Right atrium auricular region (tissue), 2 donors: Measurements from ENCODE around the gene BRINP2. TPM values are rescaled to one million over a fixed set of nuclear protein-coding genes. Genes with fewer than 3 reads are reported as not detected.

ENCODE experiments used
- DNase-seq: peaks from one replicate; pipeline ENCODE4 v3.0.0-alpha.2; 2019; ENCODE audit warnings: low spot score
- H3K27ac ChIP-seq, 2 donors: fragments of 200-600 bp; sonication (generic); 1 replicate in 1 of 2; 2 replicates in 1 of 2; pipeline ENCODE4 v1.5.1; 2016 to 2019
- H3K27me3 ChIP-seq, 2 donors: fragments of 200-600 bp; sonication (generic); one replicate each; pipeline versions ENCODE4 v1.5.1 to v1.6.0; 2017 to 2019
- H3K36me3 ChIP-seq: fragments of 200-600 bp; sonication (generic); one replicate; pipeline ENCODE4 v1.5.1; 2016
- H3K4me1 ChIP-seq, 2 donors: fragments of 200-600 bp; sonication (generic); one replicate each; pipeline versions ENCODE4 v1.5.1 to v1.6.0; 2017 to 2019
- H3K4me3 ChIP-seq, 2 donors: fragments of 200-600 bp; sonication (generic); 1 replicate in 1 of 2; 2 replicates in 1 of 2; pipeline ENCODE4 v1.5.1; 2017 to 2019; ENCODE audit warnings: mild to moderate bottlenecking in 1 of 2, moderate library complexity in 1 of 2
- H3K9me3 ChIP-seq, 2 donors: fragments of 200-600 bp; sonication (generic); one replicate each; pipeline ENCODE4 v1.5.1; 2019
- total RNA-seq, 2 donors: library from RNA; depleted of rRNA; stranded (reverse); fragments of >200 nt; gene quantifications; one replicate each; pipeline ENCODE4 v1.1.0, GENCODE V29; 2016
- TF ChIP-seq, protein P1 (sequence below), 2 donors: fragments of 200-600 bp; sonication (generic); IDR thresholded peaks; one replicate each; pipeline ENCODE4 v1.5.1; 2019; ENCODE audit warnings: antibody characterized with exemption in 2 of 2

The BRINP2 gene
- total RNA-seq, 2 donors from 2014 or later = 0.96 to 1.1 TPM

DNA sequence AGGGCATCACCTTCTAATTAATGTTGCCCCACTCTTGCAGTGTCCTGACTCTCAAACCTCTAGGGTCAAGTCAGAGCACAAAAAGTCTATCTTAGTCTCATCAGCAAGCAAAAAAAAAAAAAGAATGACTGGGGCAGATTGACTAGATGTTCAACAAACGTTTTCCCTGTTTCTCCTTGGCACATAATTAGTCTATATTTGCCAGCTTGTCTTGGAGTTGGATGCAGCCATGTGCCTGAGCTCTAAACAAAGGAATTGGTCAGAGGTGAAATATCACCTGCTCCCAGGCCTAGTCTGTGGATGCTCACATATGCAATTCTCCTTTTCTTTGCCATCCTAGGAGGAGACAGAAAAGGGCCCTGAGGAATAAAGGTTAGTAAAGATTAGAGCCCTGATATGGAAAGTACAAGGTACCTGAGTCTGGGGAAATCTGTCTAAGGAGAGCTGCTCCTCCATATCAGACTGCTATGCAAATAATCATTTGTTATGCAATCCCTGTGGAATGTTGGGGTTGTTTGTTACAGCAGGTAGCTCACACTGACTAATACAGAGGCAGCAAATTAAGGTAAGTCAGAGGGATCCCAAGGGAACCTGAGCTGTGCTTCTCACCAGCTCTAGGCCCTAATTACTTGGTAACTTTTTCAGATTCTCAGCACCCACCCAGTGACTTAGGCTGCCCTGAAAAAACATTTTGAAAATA lies 130.8 kb downstream of the BRINP2 start:
- DNase-seq = no peak
- H3K27ac ChIP-seq = no peak overlapping the region
- H3K9me3 ChIP-seq = no peaks in the 10 kb centered on the region
- H3K36me3 ChIP-seq = no peaks in the 10 kb centered on the region
- TF ChIP-seq, protein P1, sequence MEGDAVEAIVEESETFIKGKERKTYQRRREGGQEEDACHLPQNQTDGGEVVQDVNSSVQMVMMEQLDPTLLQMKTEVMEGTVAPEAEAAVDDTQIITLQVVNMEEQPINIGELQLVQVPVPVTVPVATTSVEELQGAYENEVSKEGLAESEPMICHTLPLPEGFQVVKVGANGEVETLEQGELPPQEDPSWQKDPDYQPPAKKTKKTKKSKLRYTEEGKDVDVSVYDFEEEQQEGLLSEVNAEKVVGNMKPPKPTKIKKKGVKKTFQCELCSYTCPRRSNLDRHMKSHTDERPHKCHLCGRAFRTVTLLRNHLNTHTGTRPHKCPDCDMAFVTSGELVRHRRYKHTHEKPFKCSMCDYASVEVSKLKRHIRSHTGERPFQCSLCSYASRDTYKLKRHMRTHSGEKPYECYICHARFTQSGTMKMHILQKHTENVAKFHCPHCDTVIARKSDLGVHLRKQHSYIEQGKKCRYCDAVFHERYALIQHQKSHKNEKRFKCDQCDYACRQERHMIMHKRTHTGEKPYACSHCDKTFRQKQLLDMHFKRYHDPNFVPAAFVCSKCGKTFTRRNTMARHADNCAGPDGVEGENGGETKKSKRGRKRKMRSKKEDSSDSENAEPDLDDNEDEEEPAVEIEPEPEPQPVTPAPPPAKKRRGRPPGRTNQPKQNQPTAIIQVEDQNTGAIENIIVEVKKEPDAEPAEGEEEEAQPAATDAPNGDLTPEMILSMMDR (IDR thresholded peaks at IDR 0.05) = no peak
- H3K27me3 ChIP-seq = no peaks in the 10 kb centered on the region
- H3K4me3 ChIP-seq = no peak overlapping the region
- H3K4me1 ChIP-seq = peaks cover 0 to 11% of the 10 kb centered on the region in 2 donors

DNA sequence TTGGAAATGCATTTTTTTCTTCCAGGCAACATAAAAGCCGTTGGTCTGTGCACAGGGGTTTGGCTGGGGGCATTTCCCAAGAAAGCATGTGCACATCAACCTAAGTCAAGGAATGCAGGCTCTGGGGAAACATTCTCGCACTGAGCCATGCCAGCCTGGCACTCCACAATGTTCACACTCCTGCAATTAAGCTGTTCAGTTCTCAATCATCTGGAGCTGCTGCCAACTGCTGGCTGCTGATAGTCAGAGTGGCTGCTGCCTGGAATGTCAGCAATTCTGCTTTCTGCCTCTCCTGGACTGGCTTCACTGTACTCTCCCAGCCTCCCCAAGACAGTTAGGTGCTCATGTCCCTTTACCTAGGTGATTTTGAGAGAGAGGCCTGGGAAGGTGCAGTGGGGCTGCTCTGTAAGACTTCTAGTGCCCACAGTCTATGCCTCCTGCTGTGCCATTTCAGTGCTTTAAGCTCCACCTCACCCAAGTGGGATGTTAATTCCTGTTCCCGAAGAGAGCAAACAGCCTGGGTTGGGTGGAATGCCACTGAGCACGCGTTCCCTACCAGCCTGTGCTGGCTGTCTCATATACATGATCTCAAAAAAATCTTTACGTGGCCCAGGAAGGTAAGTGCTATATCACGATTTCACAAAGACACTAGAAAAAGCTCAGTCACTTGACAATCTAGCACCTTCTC lies 131.7 kb downstream of the BRINP2 start:
- DNase-seq = no peak
- Histone ChIP-seq H3K36me3 (no peaks in the 10 kb centered on the region), H3K4me3 (no peak overlapping the region), H3K4me1 (peaks cover 0 to 11% of the 10 kb centered on the region in 2 donors), H3K27ac (no peak overlapping the region), H3K27me3 (no peaks in the 10 kb centered on the region), H3K9me3 (no peaks in the 10 kb centered on the region)
- TF ChIP-seq, protein P1 (IDR thresholded peaks at IDR 0.05) = no peak

DNA sequence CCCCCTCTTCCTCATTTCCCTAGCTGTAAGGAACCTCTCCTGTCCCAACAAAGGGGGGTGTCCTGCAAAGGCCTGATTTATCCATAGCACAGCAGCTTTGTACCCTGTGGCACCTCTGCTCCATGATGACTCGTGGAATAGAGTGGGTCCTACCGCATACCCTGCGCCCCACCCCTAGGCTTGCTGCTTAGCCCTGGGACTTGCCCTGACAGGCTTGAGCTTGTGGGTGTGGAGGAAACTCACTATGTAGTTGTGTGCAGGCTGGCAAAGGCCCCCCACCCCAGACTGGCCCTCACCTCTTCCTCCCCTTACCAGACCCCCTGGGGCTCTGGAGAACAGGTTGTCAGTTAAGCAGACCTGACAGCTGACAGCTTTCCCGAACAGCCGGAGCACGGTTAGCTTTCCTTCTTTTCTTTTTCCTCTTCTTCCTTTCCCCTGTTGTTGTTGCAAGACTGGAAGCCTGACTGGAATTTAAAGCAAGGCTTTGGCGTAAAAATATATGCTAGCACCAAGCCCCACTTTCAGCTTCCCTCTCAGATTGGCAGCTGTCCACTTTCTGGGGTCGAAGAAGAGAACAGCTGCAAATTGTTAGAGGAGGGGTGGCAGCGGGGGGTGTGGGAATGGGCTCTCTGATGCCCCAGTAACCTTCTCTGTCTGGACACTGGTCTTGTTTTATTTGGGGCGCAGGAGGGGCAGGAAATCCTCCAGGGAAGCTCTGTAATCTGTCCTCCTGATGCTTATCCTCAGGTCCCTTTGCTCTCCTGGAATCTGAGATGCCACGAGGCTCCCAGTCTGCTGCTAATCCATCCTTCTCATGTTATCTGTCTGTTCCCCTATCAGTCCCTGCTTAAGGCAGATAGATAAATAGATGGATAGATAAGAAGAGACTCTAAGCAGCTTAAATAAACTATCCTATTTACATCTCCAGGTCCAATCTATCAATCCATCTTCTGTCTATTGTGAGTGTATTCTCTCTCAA lies 134.6 kb downstream of the BRINP2 start:
- H3K4me3 ChIP-seq = no peak overlapping the region
- DNase-seq = no peak
- H3K9me3 ChIP-seq = no peaks in the 10 kb centered on the region
- H3K4me1 ChIP-seq = peaks cover 0 to 11% of the 10 kb centered on the region in 2 donors
- TF ChIP-seq, protein P1 (IDR thresholded peaks at IDR 0.05) = no peak
- no peaks in the 10 kb centered on the region for H3K36me3 ChIP-seq
- no peaks in the 10 kb centered on the region for H3K27me3 ChIP-seq
- H3K27ac ChIP-seq = no peak overlapping the region

DNA sequence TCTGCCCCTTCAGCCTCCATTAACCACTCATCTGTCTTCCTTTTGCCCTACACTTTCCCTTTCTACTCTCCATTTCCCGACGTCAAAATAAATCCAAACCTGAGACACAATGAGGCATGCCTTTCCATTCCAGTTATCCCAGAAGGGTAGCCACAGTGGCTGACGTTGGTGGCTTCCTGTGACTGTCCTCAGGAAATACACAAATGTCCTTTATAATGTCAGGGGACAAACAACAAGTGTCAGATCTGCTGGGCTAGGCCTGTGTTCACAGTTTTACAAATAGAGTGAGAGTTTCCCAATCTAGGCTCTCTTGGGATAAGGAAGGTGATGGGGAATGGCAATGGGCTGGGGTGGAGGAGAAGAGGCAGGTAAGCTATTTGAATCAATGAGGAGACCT lies 135.3 kb downstream of the BRINP2 start:
- no peaks in the 10 kb centered on the region for H3K27me3 ChIP-seq
- DNase-seq = no peak
- no peaks in the 10 kb centered on the region for H3K36me3 ChIP-seq
- H3K4me3 ChIP-seq = no peak overlapping the region
- H3K4me1 ChIP-seq = peaks cover 0 to 11% of the 10 kb centered on the region in 2 donors
- H3K9me3 ChIP-seq = no peaks in the 10 kb centered on the region
- H3K27ac ChIP-seq = no peak overlapping the region
- TF ChIP-seq, protein P1 (IDR thresholded peaks at IDR 0.05) = no peak

DNA sequence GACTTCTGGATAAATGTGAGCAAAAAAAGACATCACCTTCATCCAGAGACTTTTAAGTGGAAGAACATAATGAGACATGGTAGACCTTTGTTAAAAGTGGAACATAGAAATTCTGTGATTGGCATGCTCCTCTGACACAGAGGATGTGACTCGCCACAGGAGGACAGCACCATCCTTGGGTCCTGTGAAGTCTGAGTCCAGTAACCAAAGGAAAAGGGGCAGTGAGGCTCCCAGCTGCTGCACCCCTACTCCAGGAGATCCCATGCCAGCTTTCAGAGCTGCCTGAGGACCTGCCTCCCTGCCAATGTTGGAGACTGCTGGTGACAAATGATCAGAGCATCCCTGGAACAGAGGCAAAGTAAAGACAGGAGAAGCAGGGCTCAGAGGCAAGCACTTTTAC lies 136.2 kb downstream of the BRINP2 start:
- no peaks in the 10 kb centered on the region for H3K9me3 ChIP-seq
- TF ChIP-seq, protein P1 (IDR thresholded peaks at IDR 0.05) = no peak
- no peak for DNase-seq
- H3K27me3 ChIP-seq = no peaks in the 10 kb centered on the region
- H3K36me3 ChIP-seq = no peaks in the 10 kb centered on the region
- no peak overlapping the region for H3K27ac ChIP-seq
- H3K4me1 ChIP-seq = peaks cover 0 to 10% of the 10 kb centered on the region in 2 donors
- H3K4me3 ChIP-seq = no peak overlapping the region
